Mucosa of stomach (tissue), 1 donor: ENCODE measurements around the gene HTT-AS.

Experiments used
- H3K27me3 ChIP-seq: one replicate; pipeline ENCODE4 v1.7.0; 2013; ENCODE audit warnings: mild to moderate bottlenecking, low read length; ENCODE audit not compliant: control insufficient read depth, insufficient read depth
- H3K36me3 ChIP-seq: one replicate; pipeline ENCODE4 v1.7.0; 2013; ENCODE audit warnings: low read length; ENCODE audit not compliant: control insufficient read depth, insufficient read depth
- H3K4me1 ChIP-seq: one replicate; pipeline ENCODE4 v1.7.0; 2013; ENCODE audit warnings: mild to moderate bottlenecking, low read length; ENCODE audit not compliant: control insufficient read depth, insufficient read depth
- H3K4me3 ChIP-seq: one replicate; pipeline ENCODE4 v1.7.0; 2013; ENCODE audit warnings: low read length
- H3K9ac ChIP-seq: one replicate; pipeline ENCODE4 v1.7.0; 2013; ENCODE audit warnings: mild to moderate bottlenecking, low read length, moderate library complexity
- H3K9me3 ChIP-seq: one replicate; pipeline ENCODE4 v1.7.0; 2013; ENCODE audit warnings: mild to moderate bottlenecking, low read length, moderate library complexity; ENCODE audit not compliant: control insufficient read depth
- donor health status: Pancreatic carcinoma.

Gene HTT-AS

GRCh38 chr4:3043282-3044020 lies 30.9 kb downstream of the HTT-AS start:
- Histone ChIP-seq H3K27me3 (peaks cover 4% of the 10 kb centered on the region), H3K9me3 (no peaks in the 10 kb centered on the region), H3K4me1 (peaks cover 19% of the 10 kb centered on the region), H3K4me3 (no peak overlapping the region), H3K36me3 (no peaks in the 10 kb centered on the region), H3K9ac (no peak overlapping the region)

- peaks cover 26% of the 10 kb centered on the region for H3K4me1 ChIP-seq
- no peaks in the 10 kb centered on the region for H3K9me3 ChIP-seq
- H3K9ac ChIP-seq: peak overlapping the region; percentile 38
- peaks cover 4% of the 10 kb centered on the region for H3K27me3 ChIP-seq
- H3K4me3 ChIP-seq: peak overlapping the region; percentile 17
- H3K36me3 ChIP-seq: no peaks in the 10 kb centered on the region
These were observed 32.1 kb downstream of the HTT-AS start for GRCh38 chr4:3042226-3042625.

DNA sequence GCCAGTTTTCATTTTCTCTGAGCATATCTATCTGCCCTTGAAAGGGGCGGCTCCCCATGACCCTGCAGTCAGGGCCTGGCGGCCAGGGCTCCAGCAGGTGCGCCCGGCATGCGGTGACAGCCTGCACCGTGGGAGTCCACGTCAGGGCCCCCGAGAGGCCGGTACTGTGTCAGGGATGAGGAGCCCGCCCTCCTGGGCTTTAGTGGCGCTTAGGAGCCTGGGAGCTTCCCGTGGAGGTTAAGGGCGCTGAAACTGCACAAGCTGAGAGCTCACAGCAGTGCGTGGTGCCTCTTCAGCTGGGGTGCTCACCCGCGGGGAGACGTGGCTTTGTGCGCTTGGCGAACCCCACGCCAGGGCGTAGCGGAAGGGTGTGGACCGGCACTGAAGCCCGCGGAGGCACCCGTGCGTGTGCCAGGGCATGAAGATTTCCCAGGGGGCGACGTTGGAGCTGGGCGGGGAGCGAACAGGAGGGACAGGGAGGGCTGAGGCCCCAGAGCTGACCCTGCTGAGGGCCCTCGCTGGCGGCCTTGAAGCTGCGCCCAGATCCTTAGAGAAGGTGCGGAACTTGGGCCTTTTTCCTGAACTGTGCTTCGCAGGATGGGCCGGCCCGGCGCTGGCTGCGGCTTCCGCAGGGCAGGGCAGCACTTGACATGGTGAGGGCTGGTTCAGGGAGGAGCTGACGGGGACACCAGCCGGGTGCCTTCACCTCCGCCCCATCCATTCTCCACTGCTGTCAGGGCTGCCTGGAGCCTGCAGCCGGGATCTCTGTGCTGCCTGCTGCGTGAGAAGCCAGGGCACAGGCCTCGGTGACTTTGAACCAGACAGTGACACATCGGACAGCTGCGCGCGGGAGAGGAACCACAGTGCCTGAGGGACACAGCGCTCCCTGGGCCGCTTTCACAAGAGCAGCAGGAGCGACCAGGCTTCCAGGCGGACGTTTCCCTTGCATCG lies 32.9 kb downstream of the HTT-AS start:
- Histone ChIP-seq H3K4me3 (peak overlapping the region; percentile 17), H3K36me3 (no peaks in the 10 kb centered on the region)

GRCh38 chr4:3040452-3041191 lies 33.7 kb downstream of the HTT-AS start:
- peaks cover 10% of the 10 kb centered on the region for H3K27me3 ChIP-seq
- peak overlapping the region; percentile 38 for H3K9ac ChIP-seq

More for the DNA sequence above, 32.9 kb downstream of the HTT-AS start:
- Histone ChIP-seq H3K27me3 (peaks cover 9% of the 10 kb centered on the region), H3K9ac (peak overlapping the region; percentile 38), H3K9me3 (no peaks in the 10 kb centered on the region), H3K4me1 (peaks cover 26% of the 10 kb centered on the region)

DNA sequence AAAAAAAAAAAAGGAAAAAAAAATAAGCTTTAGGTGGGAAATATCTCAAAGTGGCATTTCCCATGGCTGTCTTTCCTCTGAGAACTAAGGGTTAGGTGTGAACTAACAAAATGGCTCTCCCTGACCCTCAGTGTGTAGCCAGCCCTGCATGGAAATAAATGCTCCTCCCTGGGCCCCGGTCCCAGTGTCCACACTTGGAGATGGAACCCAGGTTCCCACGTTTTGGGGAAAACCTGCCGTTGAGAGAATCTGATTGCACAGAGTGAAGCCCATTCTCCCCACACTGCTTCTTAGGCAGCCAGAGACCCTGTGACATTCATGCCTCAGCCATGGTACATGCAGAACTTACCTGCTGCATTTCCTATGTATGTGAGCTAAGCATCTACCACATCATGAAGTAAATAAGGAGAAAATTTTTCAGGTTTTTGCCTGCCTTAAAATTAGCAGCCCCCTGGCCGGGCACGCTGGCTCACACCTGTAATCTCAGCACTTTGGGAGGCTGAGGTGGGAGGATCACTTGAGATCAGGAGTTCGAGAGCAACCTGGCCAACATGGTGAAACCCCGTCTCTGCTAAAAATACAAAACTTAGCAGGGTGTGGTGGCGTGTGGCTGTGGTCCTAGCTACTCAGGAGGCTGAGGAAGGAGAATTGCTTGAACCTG lies 34.5 kb downstream of the HTT-AS start:
- Histone ChIP-seq H3K27me3 (peaks cover 10% of the 10 kb centered on the region), H3K9me3 (no peaks in the 10 kb centered on the region), H3K4me3 (no peak overlapping the region), H3K9ac (no peak overlapping the region), H3K36me3 (no peaks in the 10 kb centered on the region), H3K4me1 (peaks cover 26% of the 10 kb centered on the region)

More at GRCh38 chr4:3040452-3041191, 33.7 kb downstream of the HTT-AS start:
- no peak overlapping the region for H3K4me3 ChIP-seq
- peaks cover 26% of the 10 kb centered on the region for H3K4me1 ChIP-seq
- no peaks in the 10 kb centered on the region for H3K9me3 ChIP-seq
- no peaks in the 10 kb centered on the region for H3K36me3 ChIP-seq

DNA sequence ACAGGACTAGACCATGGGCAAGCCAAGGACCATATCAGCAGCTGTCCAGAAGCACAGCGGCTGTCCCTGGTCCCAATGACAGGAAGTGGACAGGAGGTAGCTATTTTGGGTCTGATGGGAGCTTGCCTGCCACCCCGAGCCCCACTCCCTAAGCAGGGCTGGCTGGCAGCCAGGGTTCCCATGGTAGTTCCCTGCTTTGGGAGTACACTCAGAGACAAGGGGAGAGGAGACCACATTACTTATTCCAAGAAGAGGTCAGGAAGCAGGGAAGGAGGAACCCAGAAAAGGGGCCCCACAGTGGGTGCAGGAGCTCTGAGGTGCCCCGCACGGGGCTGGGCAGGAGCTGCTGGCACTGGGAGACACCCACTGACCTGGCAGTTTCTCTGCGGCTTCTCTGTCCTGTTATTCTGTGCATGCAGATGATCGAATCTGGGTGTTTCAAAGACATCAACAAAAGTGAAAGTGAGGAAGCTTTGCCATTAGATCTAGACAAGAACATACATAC lies 36.3 kb downstream of the HTT-AS start:
- Histone ChIP-seq H3K27me3 (peaks cover 10% of the 10 kb centered on the region), H3K9me3 (no peaks in the 10 kb centered on the region), H3K9ac (no peak overlapping the region), H3K4me1 (peaks cover 26% of the 10 kb centered on the region), H3K36me3 (no peaks in the 10 kb centered on the region), H3K4me3 (no peak overlapping the region)

DNA sequence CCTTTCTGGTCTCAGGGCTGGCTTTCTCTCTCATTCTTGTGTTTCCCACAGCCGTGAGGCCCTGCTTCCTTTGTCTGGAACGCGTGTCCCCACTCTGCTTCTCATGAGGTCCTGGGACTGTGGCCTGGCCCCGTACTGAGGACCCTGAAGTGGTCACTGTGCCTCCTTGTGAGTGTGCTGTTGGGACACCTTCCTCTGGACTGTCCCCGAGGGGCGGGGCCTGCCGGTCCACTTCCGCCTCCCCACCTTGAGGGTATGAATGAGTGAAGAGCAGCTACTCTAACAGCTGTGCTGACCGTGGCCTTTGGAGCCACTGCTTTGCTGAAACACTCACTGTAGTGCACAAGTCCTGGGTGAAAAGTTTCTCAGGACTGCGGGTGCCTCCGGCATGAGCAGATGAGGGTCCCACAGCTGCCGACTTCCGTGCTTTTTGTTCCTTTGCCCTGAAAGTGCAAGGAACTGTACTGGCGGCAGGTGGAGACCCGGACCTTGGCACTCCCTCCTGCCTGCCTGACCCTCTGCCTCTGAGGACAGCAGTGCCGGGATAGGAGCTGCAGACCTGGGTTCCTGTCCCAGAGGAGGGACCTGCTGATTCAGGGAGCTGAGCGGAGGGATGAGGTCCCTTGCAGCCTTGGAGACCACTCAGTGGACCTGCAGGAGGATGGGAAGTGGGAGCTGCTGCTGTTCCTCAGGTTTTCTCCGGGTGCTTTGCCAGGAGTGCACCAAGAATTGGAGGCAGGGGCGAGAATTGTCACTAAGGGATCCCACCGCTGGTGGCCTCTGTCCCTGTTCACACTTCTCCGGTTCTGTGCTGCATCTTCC lies 38.0 kb downstream of the HTT-AS start:
- Histone ChIP-seq H3K4me1 (peaks cover 19% of the 10 kb centered on the region), H3K27me3 (peaks cover 10% of the 10 kb centered on the region), H3K9ac (no peak overlapping the region), H3K36me3 (no peaks in the 10 kb centered on the region), H3K4me3 (no peak overlapping the region), H3K9me3 (no peaks in the 10 kb centered on the region)

DNA sequence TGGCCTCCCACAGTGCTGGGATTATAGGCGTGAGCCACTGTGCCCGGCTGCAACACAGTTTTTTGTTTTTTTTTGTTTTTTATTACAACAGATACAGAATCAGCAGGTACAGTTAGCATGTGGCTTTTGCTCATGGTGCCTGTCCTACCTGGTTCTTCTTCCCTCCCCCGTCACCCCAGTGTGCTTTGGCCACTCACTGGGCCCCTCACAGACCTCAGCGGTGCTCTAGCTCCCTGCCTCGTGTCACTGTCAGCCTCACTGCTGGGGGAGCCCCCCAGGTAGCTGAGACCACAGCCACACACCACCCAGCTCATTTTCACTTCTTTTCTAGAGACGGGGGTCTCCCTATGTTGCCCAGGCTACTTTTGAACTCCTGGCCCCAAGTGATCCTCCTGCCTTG lies 38.7 kb downstream of the HTT-AS start:
- Histone ChIP-seq H3K9ac (no peak overlapping the region), H3K4me1 (peaks cover 20% of the 10 kb centered on the region), H3K9me3 (no peaks in the 10 kb centered on the region), H3K4me3 (no peak overlapping the region), H3K36me3 (no peaks in the 10 kb centered on the region), H3K27me3 (peaks cover 12% of the 10 kb centered on the region)

DNA sequence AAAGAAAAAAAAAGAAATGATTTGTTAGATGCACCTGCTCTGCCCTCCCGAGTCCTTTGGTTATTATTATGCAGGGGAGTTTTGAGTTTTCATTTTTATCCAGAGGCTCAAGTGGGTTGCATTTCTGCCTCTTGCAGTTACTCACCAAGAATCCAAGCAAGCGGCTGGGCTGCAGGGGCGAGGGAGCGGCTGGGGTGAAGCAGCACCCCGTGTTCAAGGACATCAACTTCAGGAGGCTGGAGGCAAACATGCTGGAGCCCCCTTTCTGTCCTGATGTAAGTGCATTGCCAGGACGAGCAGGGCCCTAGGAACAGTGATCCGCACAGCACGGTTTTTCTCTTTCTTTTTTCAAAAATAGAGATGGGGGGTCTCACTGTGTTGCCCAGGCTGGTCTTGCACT lies 39.1 kb downstream of the HTT-AS start:
- H3K9ac ChIP-seq: no peak overlapping the region
- no peaks in the 10 kb centered on the region for H3K9me3 ChIP-seq
- peaks cover 10% of the 10 kb centered on the region for H3K27me3 ChIP-seq
- H3K4me1 ChIP-seq: peaks cover 20% of the 10 kb centered on the region
- no peak overlapping the region for H3K4me3 ChIP-seq
- no peaks in the 10 kb centered on the region for H3K36me3 ChIP-seq

DNA sequence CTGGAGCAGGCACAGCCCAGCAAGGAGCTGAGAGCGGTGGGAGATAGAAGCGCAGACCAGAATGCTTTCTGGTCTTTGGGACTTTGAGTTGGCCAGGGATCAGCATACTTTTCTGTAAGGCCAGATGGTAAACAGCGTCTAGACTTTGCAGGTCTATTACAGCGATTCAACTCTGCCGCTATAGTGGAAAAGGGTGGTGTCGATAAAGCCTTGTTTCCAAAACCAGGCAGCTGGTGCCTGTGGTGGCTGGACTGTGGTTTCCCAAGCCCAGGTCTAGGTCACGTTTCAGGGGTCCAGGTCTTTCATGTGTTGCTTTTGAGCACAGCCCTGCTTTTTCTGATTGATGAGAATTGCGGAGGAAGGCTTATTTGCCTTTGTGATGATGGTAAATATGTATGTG lies 40.1 kb downstream of the HTT-AS start:
- Histone ChIP-seq H3K9ac (no peak overlapping the region), H3K9me3 (no peaks in the 10 kb centered on the region), H3K4me1 (peaks cover 20% of the 10 kb centered on the region), H3K27me3 (peaks cover 10% of the 10 kb centered on the region), H3K36me3 (no peaks in the 10 kb centered on the region), H3K4me3 (no peak overlapping the region)
